Stimulated activated naive CD8-positive, alpha-beta T cell treated with anti-CD3 and anti-CD28 coated beads, Interleukin-15, Interleukin-2, amounts not matched to agents 100 U/mL and 50 U/mL, for 24 hours (primary cell): Measurements from ENCODE around the gene BCL2L12.
"Not testable (repeated sequence)": the region's sequence is repeated elsewhere in the genome, so short reads cannot be mapped to it uniquely, and the experiment has no call there.

ENCODE experiments used
- ATAC-seq: fragments of 150-1000 bp; cut with Tn5 transposase; one replicate; pipeline ENCODE4 v1.10.0; 2021
- DNase-seq: peaks from one replicate; pipeline ENCODE4 v3.0.0; 2021

The BCL2L12 gene, protein sequence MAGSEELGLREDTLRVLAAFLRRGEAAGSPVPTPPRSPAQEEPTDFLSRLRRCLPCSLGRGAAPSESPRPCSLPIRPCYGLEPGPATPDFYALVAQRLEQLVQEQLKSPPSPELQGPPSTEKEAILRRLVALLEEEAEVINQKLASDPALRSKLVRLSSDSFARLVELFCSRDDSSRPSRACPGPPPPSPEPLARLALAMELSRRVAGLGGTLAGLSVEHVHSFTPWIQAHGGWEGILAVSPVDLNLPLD

DNA sequence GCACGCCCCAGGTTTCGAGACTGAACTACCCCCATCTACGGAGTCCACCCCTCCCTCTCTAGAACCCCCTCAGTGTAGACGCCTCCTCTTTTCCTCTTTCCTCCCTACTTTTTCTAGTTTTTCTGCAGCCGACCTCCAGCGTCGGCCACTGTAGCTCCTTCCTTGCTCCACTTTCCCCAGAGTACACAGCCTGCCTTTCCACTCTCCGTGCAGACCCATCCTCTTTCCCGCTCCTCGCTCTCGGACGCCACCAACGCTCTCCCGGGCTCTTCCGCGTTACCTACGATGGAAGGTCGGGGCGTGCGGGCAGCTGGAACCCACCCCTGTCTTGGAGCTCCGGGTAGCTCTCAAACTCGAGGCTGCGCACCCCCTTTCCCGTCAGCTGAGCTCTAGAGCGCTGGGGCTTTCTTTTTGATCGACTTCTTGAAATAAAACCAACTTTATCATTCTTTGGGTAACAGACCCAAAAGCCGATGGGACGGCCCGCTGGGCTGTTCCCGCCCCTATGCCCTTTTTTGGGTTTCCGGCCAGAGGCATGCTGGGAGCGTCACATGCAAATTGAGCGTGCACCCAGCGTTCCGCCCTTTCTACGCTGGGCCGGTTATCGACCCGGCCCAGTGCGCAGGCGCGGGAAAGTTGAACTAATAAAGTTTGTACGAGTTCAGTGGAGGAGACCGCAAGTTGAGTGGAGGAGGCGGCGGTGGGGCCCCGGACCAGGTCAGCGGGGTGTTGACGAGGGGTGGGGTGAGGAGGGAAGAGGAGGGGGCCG lies at the start of gene BCL2L12, which contains the start of gene IRF3:
TSS of gene BCL2L12 (plus strand) at position 583 of the 769 bp plus-strand sequence. CDS start 760 bp downstream, outside the sequence.
TSS of gene IRF3 (minus strand) at position 507 of the 769 bp plus-strand sequence. CDS start 1,019 bp downstream, outside the sequence.
- peak; percentile 100 for DNase-seq

DNA sequence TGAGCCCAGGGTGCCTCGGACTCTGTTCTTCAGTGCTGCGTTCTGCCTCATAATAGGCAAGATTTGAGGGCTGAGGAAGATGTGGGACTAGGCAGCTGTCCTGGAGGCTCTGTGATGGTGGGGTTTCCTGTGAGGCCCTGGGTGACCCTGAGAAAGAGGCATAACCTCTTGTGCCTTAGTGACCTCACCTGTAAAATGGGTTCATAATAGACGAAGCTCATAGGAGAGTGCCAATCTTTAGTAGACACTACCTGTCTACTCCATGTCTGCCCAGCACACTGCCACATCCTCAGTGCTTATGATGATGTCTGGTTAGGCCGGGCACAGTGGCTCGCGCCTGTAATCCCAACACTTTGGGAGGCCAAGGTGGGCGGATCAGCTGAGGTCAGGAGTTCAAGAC lies 49.2 kb upstream of the BCL2L12 start:
- ATAC-seq (no peak), DNase-seq (no peak)

More for the DNA sequence above, at the start of gene BCL2L12, which contains the start of gene IRF3:
- peak; percentile 92 for ATAC-seq

DNA sequence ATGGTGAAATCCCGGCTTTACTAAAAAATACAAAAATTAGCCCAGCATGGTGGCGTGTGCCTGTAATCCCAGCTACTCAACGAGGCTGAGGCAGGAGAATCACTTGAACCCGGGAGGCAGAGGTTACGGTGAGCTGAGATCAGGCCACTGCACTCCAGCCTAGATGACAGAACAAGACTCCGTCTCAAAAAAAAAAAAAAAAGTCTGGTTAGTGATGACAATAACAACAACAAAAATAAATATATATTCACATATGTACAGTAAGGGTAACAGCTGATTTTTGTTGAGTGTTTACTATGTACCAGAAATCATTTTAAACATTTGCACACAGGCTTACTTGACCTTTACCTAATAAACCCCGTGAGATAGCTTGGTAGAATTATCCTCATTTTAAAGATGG lies 48.8 kb upstream of the BCL2L12 start:
- no peak for DNase-seq
- ATAC-seq: no peak

DNA sequence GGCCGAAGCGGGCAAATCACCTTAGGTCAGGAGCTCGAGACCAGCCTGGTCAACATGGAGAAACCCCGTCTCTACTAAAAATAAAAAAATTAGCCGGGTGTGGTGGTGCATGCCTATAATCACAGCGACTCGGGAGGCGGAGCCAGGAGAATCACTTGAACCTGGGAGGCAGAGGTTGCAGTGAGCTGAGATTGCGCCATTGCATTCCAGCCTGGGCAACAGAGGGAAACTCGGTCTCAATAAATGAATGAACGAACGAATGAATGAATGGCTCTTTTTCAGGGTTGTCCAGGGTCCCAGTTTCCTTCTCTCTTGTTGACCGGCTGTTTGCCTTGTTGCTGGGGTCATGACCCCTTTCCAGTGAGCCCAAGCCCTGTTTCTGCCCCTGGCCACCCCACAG lies 47.9 kb upstream of the BCL2L12 start:
- DNase-seq, ATAC-seq: not testable (repeated sequence)

DNA sequence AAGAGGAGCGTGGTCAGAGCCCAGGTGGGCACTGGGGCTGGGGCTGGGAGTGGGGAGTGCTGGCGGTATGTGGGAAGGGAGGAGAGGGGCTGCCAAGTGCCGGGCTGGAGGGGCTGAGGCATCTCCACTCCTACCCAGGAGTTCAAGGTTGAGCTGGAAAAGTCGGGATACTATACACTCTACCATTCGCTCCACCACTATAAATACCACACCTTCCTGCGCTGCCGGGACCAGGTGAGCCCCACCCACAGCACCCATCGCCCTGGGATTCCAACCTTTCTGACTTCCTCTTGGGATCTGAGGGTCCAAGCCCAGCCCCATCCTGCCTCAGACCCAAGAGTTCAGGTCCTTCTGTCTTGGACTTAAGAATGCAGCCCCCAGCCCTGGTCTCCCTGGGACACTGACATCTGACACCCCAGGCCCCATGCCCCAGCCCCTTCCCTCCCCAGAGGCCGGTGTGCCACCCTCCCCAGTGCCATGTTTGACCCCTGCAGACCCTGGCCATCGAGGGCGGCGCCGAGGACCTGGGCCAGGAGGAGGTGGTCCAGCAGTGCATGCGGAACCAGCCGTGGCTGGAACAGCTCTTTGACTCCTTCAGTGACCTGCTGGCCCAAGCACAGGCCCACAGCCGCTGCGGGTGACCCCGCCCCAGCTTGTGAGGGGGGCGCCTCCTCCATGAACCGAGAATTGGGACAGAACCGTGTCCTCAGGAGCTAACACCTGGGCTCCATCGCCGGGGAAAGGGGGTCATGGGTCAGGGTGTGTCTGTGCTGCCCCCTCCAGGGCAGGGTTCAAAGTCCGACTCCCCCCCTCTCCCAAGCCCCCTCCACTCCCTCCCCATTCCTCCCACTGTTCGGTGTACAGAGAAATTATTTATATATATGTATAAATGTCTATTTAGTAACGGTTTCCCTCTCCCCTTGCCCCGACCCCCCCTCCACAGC lies 40.5 kb upstream of the BCL2L12 start:
- DNase-seq: no peak
- ATAC-seq: no peak

DNA sequence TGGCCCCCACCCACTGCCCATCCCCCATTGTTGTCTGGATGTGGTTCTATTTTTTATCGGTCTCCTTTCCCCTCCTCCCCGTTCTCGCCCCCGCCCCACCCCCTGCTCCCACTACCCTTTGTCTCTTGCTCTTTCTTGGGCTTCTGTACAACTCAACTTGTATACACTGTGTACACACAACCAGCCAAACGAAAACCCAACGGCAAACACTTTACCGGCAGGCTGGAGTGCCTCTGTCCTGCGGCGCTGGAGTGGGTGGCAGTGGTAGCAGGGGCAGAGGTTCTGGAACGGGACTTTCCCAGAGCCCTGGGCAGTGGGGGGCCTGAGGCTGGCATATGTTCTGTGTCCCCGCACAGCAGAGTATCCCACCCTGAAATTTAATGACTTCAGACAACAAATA lies 39.5 kb upstream of the BCL2L12 start:
- DNase-seq (no peak), ATAC-seq (no peak)

DNA sequence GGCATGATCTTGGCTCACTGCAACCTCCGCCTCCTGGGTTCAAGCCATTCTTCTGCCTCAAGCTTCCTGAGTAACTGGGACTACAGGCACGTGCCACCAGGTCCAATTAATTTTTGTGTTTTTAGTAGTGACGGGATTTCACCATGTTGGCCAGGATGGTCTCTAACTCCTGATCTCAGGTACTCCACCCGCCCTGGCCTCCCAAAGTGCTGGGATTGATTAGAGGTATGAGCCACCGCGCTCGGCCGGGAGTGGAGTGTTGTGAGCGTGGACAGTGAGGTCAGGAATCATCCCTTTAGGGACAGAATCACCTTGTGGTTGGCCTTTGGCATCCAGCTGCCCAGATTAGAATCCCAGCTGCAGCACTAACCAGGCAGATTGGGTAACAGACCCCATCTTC lies 36.1 kb upstream of the BCL2L12 start:
- no peak for DNase-seq

DNA sequence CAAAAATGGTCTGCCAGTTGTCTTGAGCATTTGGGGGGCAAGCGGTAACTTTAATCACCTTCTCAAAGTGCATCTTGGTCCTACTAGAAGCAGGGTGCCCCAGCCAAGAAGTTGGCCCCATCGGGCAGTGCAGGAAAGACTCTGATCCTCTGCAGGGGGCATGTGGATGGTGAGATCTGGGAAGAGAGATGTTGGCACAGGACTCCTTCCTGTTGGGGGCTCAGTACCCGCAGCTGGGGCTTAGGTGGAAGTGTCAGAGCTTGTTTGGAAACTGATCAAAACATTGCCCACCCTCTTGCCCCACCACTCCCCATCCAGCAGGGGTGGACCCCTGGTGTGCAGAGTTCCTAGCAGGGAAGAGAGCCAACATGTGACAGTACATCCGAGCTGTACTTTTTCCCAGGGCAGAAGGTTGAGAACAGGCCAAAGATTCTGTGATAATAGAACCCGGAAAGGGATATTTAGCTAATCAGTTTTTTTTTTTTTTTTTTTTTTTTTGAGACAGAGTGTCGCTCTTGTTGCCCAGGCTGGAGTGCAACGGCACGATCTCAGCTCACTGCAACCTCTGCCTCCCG lies 34.6 kb upstream of the BCL2L12 start:
- DNase-seq (no peak), ATAC-seq (no peak)

More for the DNA sequence above, 36.1 kb upstream of the BCL2L12 start:
- no peak for ATAC-seq

DNA sequence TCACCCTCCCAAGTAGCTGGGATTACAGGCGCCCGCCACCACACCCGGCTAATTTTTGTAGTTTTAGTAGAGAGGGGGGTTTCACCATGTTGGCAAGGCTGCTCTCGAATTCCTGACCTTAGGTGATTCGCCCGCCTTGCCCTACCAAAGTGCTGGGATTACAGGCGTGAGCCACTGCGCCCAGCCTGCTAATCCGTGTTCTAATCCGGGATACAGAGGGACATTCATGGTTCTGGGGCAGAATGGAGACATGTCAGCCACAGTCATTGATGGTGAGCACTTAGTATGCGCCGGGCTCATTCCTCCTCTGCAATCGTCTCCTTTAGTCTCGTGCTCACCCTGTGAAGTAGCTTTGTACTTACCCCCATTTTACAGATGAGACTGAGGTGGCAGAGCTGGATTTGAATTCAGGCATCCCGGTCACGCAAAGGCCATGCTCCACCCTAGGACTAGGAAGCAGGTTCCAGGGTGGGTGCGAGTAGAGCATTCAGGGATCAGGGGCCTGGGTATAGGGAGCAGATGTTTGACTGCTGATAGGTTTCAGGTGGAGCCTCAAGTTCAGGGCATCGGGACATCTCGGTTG lies 34.0 kb upstream of the BCL2L12 start:
- DNase-seq (no peak), ATAC-seq (no peak)

DNA sequence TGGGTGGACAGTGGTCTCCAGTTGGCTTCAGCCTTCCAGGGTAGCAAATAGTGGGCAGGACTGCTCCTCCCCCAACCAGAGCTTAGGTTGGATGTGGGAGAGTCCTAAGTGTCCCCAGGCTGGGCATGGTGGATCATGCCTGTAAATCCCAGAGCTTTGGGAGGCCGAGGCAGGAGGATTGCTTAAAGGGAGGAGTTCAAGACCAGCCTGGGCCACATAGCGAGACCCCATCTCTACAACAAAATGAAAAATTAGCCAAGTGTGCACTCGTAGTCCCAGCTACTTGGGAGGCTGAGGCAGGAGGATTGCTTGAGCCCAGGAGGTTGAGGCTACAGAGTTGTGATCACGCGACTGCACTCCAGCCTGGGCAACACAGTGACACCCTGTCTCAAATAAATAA lies 33.2 kb upstream of the BCL2L12 start:
- no peak for ATAC-seq
- no peak for DNase-seq

DNA sequence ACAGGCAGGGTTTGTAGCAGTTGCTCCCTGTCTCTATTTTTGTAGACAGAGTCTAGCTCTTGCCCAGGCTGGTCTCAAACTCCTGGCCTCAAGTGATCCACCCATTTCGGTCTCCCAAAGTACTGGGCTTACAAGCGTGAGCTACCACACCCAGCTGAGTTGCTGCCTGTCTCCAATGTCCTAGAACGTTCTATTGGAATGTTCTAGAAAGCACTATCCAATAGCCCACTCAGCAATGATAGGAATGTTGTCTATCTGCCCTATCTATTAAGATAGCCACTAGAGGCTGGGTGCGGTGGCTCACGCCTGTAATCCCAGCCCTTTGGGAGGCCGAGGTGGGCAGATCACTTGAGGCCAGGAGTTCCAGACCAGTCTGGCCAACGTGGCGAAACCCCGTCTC lies 32.5 kb upstream of the BCL2L12 start:
- not testable (repeated sequence) for ATAC-seq, DNase-seq

DNA sequence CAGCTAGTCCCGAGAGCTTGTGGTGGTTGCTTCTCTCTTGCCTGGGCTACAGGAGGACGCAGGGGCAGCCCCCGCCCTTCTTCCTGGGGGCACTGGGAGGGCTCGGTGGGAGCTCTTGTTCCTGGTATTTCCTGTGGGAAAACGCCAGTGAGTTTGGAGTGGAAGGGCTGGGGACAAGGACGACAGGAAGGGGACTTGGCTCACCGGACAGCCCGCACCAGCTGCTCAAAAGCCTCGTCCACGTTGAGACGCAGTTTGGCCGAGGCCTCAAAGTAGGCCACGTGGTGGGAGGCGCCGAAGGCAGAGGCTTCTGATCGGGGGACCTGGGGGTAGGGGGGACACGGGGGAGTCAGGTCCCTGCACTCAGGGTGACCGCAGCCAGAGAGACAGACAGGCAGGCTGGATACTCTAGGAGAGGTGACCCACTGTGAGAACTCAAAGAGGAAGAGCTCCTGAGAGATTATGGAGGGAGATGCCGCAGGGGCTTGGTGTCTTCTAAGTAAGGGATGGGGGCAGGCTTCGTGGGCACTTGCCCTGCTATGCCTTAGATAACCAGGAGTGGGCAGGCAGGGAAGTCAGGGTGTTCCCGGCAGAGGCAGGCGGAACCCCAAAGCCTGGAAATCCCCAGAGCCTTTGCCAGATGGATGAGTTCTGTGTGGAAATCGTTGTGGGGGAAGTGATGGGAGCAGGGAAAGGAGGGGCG lies 30.1 kb upstream of the BCL2L12 start:
- ATAC-seq (no peak), DNase-seq (no peak)

DNA sequence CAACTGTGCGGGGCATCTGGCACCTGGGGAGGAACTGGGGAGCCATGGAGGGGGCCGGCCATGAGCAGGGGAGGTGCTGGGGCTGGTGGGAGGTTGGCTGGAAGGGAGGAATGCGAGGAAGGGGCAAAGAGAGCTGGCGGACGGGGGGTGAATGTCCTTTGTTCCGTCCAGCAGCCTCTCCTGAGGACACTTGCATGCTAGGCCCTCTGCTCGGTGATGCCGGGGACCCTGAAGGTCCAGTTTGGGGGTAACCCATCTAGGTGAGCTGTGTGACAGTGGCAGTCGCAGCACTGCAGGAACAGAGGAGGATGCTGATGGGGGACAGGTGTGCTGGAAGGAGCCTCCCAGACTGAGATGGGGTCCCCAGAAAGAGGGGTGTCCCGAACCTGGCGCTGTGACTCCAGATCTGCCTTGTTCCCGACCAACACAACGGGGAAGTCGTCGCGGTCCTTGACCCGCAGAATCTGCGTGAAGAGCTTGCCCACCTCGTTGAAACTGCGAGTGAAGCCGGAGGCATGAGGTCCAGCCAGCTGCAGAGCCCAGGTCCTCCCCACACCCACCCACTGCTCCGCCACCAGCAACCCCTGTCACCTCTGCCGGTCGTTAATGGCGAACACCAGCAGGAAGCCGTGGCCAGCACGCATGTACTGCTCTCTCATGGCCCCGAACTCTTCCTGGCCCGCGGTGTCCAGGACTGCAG lies 29.4 kb upstream of the BCL2L12 start:
- ATAC-seq: no peak
- DNase-seq: no peak

DNA sequence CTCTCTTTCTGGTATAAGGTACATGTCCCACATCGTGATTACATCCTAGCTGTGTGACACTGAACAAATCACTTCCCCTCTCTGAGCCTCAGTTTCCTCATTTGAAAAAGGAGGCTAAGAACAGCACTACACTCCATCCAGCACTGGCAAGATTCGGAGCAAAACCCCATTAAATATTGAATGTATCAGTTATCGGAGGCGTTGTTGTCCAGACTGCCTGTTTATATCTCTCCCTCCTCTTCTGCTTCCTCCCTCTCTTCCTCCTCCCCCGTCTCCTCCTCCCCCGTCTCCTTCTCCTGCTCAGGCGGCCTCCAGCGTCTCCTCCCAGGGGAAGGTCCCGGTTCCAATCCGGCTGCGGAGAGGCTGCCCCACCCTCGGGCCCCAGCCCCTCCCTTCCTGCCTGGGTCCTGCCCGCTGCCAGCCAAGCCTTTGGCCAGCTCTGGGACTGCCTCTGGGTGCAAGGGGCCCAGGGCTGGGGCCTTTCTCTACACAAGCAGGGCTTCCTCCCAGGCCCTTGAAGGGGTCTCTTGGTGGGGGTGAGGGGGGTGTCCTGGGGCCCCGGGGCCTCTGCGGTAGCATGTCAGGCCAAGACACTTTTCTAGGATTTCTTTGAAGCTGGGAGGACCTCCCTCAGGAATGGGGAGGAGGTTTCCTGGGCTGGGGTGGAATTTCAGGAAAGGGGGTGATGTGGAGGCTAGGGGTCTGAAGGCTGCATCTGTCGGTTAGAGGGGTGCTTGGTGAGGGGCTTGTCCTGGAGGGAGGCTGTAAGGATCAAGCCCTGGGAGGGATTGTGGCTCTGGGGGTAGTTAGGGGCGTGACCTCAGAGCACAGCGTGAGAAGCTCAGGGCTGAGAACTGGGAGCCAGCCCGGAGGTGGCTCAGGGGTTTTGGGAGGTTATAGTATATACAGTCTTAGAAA lies 27.7 kb upstream of the BCL2L12 start:
- peak; percentile 25 for DNase-seq

DNA sequence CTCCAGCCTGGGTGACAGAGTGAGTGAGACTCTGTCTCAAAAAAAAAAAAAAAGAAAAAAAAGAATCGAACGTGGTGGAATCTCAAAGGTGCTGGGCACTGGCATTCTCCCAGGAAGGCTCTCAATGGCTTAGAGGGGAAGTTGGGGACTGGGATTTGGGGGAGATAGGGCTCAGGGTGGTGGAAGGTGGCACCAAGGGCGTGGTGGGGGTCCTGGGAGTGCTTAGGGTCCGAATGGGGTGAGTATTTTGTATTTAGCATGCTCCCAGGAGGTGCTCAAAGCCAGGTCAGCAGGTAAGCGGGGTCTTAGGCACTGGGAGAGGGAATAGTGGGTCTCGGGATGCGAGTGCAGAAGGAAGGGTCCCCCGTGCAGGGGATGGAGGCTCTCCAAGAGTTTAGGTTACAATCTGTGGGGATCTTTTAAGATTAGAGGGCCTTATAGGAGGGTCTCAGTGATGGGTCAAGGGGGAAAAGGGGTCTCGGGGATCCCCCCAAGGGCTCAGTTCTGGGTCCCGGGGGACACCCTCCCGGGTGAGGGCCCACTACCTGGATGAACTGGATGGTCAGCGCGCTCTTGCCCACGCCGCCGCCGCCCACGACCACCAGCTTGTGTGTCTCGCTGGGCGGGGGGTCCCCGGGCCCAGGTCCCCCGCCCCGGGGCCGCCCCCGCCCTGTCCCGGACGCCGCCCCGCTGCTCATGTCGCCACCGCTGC lies 26.2 kb upstream of the BCL2L12 start:
- DNase-seq (no peak), ATAC-seq (no peak)

More for the DNA sequence above, 27.7 kb upstream of the BCL2L12 start:
- no peak for ATAC-seq

DNA sequence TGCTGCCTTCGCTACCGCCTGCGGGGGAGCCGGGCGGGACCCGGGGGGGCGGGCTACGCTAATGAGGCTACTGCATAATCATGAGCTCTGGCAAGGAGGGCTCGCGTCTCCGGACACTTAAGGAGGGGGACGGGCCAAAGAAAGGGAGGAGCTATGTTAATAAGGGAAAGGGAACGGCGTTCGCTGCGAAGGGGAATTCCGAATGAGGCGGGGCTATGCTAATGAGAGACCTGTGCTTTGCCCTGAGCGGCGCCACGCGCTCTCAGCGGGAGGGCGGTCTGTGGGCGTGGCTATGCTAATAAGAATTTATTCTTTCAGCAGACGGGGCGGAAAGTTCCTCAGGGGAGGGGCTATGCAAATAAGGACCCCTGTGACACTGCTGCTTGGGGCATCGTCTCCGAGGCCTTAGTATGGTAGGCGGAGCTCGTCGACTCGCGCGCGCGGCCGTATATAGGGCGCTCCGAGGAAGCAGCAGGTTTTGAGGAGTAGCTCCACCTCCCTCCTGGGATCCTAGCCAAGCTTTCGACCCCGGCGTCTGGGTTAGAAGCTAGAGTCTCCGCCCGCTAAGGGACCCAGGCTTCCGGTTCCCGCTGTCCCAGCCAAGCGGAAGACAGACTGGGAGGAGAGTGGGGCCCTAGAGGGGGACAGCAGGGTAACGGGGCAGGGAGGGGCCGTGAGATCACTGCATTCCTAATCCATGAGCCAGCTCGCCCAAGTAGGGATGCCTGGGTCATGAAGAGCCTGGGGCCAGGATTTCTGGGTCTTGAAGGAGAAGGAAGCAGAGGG lies 25.4 kb upstream of the BCL2L12 start, which contains the start of gene RRAS:
TSS of gene RRAS (minus strand) at position 31 of the 786 bp plus-strand sequence. CDS start 45 bp downstream, outside the sequence.
- ATAC-seq: peak; percentile 80
- DNase-seq: peak; percentile 100
